ENCODE results near the gene HSD17B12. TPM values are rescaled to one million over a fixed set of nuclear protein-coding genes. Genes with fewer than 3 reads are reported as not detected.

The HSD17B12 gene
- total RNA-seq, 1 experiment from 2014 or later = 106 TPM

DNA sequence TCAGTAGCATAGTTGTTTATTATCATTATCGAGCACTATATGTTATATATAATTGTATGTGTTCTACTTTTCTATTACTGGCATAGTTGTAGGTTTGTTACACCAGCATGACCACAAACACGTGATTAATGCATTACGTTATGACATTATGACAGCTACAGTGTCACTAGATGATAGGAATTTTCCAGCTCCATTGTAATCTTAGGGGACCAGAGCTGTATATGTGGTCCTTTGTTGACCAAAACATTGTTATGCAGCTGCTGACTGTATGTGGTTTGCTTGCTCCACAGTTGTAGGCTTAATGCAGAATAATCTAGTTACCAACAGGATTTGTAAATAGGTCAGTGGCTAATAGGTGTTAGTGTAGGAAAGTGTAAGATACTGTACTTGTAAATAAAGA lies 66.1 kb downstream of the HSD17B12 start:
- no peaks in the 10 kb centered on the region for H3K36me3 ChIP-seq (ENCODE audit: control insufficient read depth, insufficient read depth, low read length)
- ATAC-seq (no peak), DNase-seq (ENCODE audit: low read depth, low spot score) (no peak)
- ChIA-PET CTCF (no interaction called here), POLR2A (no interaction called here)
- no peak overlapping the region for H3K4me3 ChIP-seq (ENCODE audit: low read depth in 2 of 2, low read length in 2 of 2)
- H3K9me3 ChIP-seq (ENCODE audit: control insufficient read depth, insufficient read depth, low read depth, low read length) = no peaks in the 10 kb centered on the region
- H3K4me1 ChIP-seq (ENCODE audit: control insufficient read depth, insufficient read depth, low read length) = no peaks in the 10 kb centered on the region
- intact Hi-C loops (cut with micrococcal nuclease; ENCODE audit: unreplicated experiment) = no loop called here
- TF ChIP-seq, protein P1, sequence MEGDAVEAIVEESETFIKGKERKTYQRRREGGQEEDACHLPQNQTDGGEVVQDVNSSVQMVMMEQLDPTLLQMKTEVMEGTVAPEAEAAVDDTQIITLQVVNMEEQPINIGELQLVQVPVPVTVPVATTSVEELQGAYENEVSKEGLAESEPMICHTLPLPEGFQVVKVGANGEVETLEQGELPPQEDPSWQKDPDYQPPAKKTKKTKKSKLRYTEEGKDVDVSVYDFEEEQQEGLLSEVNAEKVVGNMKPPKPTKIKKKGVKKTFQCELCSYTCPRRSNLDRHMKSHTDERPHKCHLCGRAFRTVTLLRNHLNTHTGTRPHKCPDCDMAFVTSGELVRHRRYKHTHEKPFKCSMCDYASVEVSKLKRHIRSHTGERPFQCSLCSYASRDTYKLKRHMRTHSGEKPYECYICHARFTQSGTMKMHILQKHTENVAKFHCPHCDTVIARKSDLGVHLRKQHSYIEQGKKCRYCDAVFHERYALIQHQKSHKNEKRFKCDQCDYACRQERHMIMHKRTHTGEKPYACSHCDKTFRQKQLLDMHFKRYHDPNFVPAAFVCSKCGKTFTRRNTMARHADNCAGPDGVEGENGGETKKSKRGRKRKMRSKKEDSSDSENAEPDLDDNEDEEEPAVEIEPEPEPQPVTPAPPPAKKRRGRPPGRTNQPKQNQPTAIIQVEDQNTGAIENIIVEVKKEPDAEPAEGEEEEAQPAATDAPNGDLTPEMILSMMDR (IDR thresholded peaks at IDR 0.05) = no peak
- TF ChIP-seq POLR2AphosphoS5 (IDR thresholded peaks at IDR 0.05; ENCODE audit: low read depth, low read length) (no peak), SIN3A (IDR thresholded peaks at IDR 0.05; ENCODE audit: borderline replicate concordance, insufficient read depth, low read depth, low read length) (no peak)
- H3K27me3 ChIP-seq (ENCODE audit: control insufficient read depth, insufficient read depth, low read length) = no peaks in the 10 kb centered on the region
- BruUV-seq (replicated peaks) = no TSS peak
- H3K27ac ChIP-seq (ENCODE audit: low read length) = no peak overlapping the region
- in situ Hi-C loops (cut with HindIII; ENCODE audit: low pct_unique_long_range_greater_than_20kb, low sequenced_read_pairs) = no loop called here

DNA sequence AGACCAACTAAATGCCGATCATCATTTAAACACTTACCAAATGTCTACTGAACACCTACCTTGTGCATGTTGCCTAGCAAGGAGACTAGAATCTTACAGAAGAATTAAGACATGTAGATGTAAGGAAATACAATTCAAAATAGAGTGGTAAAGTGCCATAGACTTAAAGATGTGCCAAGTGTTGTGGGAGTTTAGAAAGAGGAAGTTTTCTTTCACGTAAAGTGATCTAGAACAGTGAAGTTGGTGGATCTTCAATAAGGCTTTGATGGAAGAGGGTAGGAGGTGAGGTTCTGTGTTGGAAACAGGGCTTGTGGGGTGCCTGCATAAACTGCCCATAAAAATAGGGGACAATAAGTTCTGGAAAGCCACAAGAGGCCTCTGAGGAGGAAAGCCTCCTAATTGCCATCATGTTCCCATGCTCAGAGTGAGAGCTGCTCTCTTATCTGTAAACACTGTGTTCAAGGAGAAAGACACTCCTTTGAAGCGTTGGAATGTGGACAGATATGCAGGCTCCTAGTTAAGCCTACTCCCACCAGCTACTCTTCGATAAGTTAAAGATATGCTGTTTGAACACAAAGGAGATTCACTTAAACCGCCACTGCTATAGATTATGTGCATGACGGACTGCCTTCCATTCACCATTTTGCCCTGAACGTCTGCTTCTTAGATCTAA lies 66.7 kb downstream of the HSD17B12 start:
- no peak overlapping the region for H3K27ac ChIP-seq (ENCODE audit: low read length)
- POLR2A ChIA-PET = no interaction called here
- in situ Hi-C loops (cut with HindIII; ENCODE audit: low pct_unique_long_range_greater_than_20kb, low sequenced_read_pairs) = no loop called here
- TF ChIP-seq POLR2AphosphoS5 (IDR thresholded peaks at IDR 0.05; ENCODE audit: low read depth, low read length) = no peak
- TF ChIP-seq SIN3A (IDR thresholded peaks at IDR 0.05; ENCODE audit: borderline replicate concordance, insufficient read depth, low read depth, low read length) = no peak
- no peak for TF ChIP-seq TCF7L2 (IDR thresholded peaks at IDR 0.05; ENCODE audit: low read depth, low read length)
- TF ChIP-seq, protein P1 (IDR thresholded peaks at IDR 0.05) = no peak
- TF ChIP-seq, protein P2, sequence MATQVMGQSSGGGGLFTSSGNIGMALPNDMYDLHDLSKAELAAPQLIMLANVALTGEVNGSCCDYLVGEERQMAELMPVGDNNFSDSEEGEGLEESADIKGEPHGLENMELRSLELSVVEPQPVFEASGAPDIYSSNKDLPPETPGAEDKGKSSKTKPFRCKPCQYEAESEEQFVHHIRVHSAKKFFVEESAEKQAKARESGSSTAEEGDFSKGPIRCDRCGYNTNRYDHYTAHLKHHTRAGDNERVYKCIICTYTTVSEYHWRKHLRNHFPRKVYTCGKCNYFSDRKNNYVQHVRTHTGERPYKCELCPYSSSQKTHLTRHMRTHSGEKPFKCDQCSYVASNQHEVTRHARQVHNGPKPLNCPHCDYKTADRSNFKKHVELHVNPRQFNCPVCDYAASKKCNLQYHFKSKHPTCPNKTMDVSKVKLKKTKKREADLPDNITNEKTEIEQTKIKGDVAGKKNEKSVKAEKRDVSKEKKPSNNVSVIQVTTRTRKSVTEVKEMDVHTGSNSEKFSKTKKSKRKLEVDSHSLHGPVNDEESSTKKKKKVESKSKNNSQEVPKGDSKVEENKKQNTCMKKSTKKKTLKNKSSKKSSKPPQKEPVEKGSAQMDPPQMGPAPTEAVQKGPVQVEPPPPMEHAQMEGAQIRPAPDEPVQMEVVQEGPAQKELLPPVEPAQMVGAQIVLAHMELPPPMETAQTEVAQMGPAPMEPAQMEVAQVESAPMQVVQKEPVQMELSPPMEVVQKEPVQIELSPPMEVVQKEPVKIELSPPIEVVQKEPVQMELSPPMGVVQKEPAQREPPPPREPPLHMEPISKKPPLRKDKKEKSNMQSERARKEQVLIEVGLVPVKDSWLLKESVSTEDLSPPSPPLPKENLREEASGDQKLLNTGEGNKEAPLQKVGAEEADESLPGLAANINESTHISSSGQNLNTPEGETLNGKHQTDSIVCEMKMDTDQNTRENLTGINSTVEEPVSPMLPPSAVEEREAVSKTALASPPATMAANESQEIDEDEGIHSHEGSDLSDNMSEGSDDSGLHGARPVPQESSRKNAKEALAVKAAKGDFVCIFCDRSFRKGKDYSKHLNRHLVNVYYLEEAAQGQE (IDR thresholded peaks at IDR 0.05; ENCODE audit: insufficient read depth in 1 of 2, low read depth in 2 of 2, low read length in 1 of 2) = no peak
- ATAC-seq (no peak), DNase-seq (ENCODE audit: low read depth, low spot score) (no peak)
- CTCF ChIA-PET = no interaction called here
- no peaks in the 10 kb centered on the region for H3K4me1 ChIP-seq (ENCODE audit: control insufficient read depth, insufficient read depth, low read length)
- no peaks in the 10 kb centered on the region for H3K27me3 ChIP-seq (ENCODE audit: control insufficient read depth, insufficient read depth, low read length)
- intact Hi-C loops (cut with micrococcal nuclease; ENCODE audit: unreplicated experiment) = no loop called here
- H3K36me3 ChIP-seq (ENCODE audit: control insufficient read depth, insufficient read depth, low read length) = no peaks in the 10 kb centered on the region
- no TSS peak for BruUV-seq (replicated peaks)
- H3K4me3 ChIP-seq (ENCODE audit: low read depth in 2 of 2, low read length in 2 of 2) = no peak overlapping the region
- no peaks in the 10 kb centered on the region for H3K9me3 ChIP-seq (ENCODE audit: control insufficient read depth, insufficient read depth, low read depth, low read length)

Measured in Panc1 (cell line).